Stomach (tissue), 4 donors: ENCODE data around the gene SCYL2.

Experiments used
- EP300 ChIP-seq: sonication (generic); formaldehyde crosslinking; IDR thresholded peaks from one replicate; pipeline ENCODE4 v1.6.1; 2017; ENCODE audit warnings: antibody characterized with exemption
- POLR2AphosphoS5 ChIP-seq, 3 donors: sonication (generic); formaldehyde crosslinking; IDR thresholded peaks; one replicate each; pipeline ENCODE4 v1.6.1; 2016; ENCODE audit warnings: antibody characterized with exemption in 3 of 3

DNA sequence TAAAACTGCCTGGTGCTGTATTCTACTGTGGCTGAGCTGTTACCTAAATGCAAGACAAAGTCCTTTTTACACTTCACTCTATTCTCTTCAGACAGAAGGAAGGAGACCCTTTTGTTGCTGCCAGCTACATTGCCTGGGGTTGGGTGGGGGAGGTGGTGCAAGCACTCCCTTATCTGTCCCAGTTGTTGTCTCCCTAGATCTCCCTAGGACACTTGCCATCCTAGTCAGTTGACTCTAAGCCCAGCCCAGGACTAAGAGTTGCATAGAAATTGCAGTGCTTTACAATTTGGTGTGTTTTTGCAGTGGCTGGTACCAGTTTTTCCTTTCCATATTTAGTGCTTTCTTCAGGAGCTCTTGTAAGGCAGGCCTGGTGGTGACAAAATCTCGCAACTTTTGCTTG is 35.1 kb downstream of the SCYL2 start:
- TF ChIP-seq EP300: no peak
- TF ChIP-seq POLR2AphosphoS5 (IDR thresholded peaks at IDR 0.05): no peak
